RWPE2 (cell line): ENCODE data around the gene NCAM1.

Experiments
- ATAC-seq: fragments of 200-7000 bp; cut with Tn5 transposase; 3 replicates; pipeline ENCODE4 v1.9.1; 2021; ENCODE audit warnings: low read depth
- DNase-seq: peaks from one replicate; pipeline ENCODE4 v3.0.0-alpha.2; 2020; ENCODE audit warnings: low spot score
- H3K27ac ChIP-seq: fragments of 450-650 bp; 2 replicates; pipeline ENCODE4 v1.5.1; 2017; ENCODE audit warnings: mild to moderate bottlenecking; ENCODE audit not compliant: poor library complexity, severe bottlenecking
- H3K27me3 ChIP-seq: fragments of 250-450 bp; sonication (Bioruptor Pico); 2 replicates; pipeline ENCODE4 v1.5.1; 2021; ENCODE audit warnings: mild to moderate bottlenecking, moderate library complexity; ENCODE audit not compliant: insufficient read depth, poor library complexity, severe bottlenecking
- H3K36me3 ChIP-seq: fragments of 250-450 bp; sonication (Bioruptor Pico); 2 replicates; pipeline ENCODE4 v1.5.1; 2020; ENCODE audit warnings: low read depth, mild to moderate bottlenecking, moderate library complexity
- H3K4me1 ChIP-seq: fragments of 250-450 bp; sonication (Bioruptor Pico); 2 replicates; pipeline ENCODE4 v1.5.1; 2021; ENCODE audit warnings: mild to moderate bottlenecking, moderate library complexity; ENCODE audit not compliant: insufficient read depth, poor library complexity, severe bottlenecking
- H3K4me3 ChIP-seq: fragments of 250-450 bp; sonication (Bioruptor Pico); 2 replicates; pipeline ENCODE4 v1.5.1; 2021; ENCODE audit warnings: mild to moderate bottlenecking, moderate library complexity; ENCODE audit not compliant: severe bottlenecking
- H3K9me3 ChIP-seq: fragments of 250-450 bp; sonication (Bioruptor Pico); 2 replicates; pipeline ENCODE4 v1.5.1; 2021; ENCODE audit warnings: mild to moderate bottlenecking, moderate library complexity; ENCODE audit not compliant: severe bottlenecking
- CTCF ChIP-seq: fragments of 450-650 bp; IDR thresholded peaks from one replicate; pipeline ENCODE4 v1.5.1; 2017; ENCODE audit warnings: mild to moderate bottlenecking, moderate library complexity; ENCODE audit not compliant: poor library complexity, severe bottlenecking

NCAM1 gene

GRCh38 chr11:113315811-113316210, 354.6 kb downstream of the NCAM1 start:
- DNase-seq (no peak), ATAC-seq (no peak)
- Histone ChIP-seq H3K9me3 (no peaks in the 10 kb centered on the region), H3K4me1 (peaks cover 19% of the 10 kb centered on the region), H3K36me3 (peaks cover 15% of the 10 kb centered on the region), H3K4me3 (no peak overlapping the region), H3K27ac (peak overlapping the region; percentile 50), H3K27me3 (no peaks in the 10 kb centered on the region)
- no peak for TF ChIP-seq CTCF

GRCh38 chr11:113316256-113316655, 355.0 kb downstream of the NCAM1 start:
- no peaks in the 10 kb centered on the region for H3K27me3 ChIP-seq
- peaks cover 15% of the 10 kb centered on the region for H3K36me3 ChIP-seq
- peaks cover 19% of the 10 kb centered on the region for H3K4me1 ChIP-seq
- H3K27ac ChIP-seq = peak overlapping the region; percentile 50
- TF ChIP-seq CTCF = no peak
- DNase-seq (no peak), ATAC-seq (no peak)
- H3K4me3 ChIP-seq = no peak overlapping the region
- no peaks in the 10 kb centered on the region for H3K9me3 ChIP-seq

GRCh38 chr11:113317339-113317738, 356.1 kb downstream of the NCAM1 start:
- no peak for ATAC-seq
- H3K4me1 ChIP-seq = peaks cover 19% of the 10 kb centered on the region
- DNase-seq = no peak
- no peaks in the 10 kb centered on the region for H3K9me3 ChIP-seq
- H3K36me3 ChIP-seq = peaks cover 15% of the 10 kb centered on the region
- TF ChIP-seq CTCF = no peak
- H3K27ac ChIP-seq = no peak overlapping the region
- H3K4me3 ChIP-seq = no peak overlapping the region
- no peaks in the 10 kb centered on the region for H3K27me3 ChIP-seq

GRCh38 chr11:113319085-113319484, 357.9 kb downstream of the NCAM1 start:
- DNase-seq = no peak
- ATAC-seq = no peak
- no peak overlapping the region for H3K4me3 ChIP-seq
- no peak for TF ChIP-seq CTCF
- H3K27ac ChIP-seq = no peak overlapping the region
- no peaks in the 10 kb centered on the region for H3K9me3 ChIP-seq
- H3K27me3 ChIP-seq = no peaks in the 10 kb centered on the region
- H3K36me3 ChIP-seq = peaks cover 15% of the 10 kb centered on the region
- H3K4me1 ChIP-seq = peaks cover 15% of the 10 kb centered on the region

GRCh38 chr11:113322158-113322557, 360.9 kb downstream of the NCAM1 start:
- Histone ChIP-seq H3K27ac (no peak overlapping the region), H3K4me1 (no peaks in the 10 kb centered on the region), H3K4me3 (no peak overlapping the region), H3K36me3 (peaks cover 24% of the 10 kb centered on the region), H3K9me3 (no peaks in the 10 kb centered on the region), H3K27me3 (no peaks in the 10 kb centered on the region)
- ATAC-seq (no peak), DNase-seq (no peak)
- no peak for TF ChIP-seq CTCF
